ENCODE data around the gene PLEKHA7.
A peak's percentile ranks its signal among the peaks of the same experiment; 100 is the strongest.

PLEKHA7 gene

GRCh38 chr11:16958833-16959232, 55.4 kb downstream of the PLEKHA7 start:
- DNase-seq (ENCODE audit: low read depth): no peak
- H3K4me3 ChIP-seq (ENCODE audit: low read length): no peak overlapping the region
- TF ChIP-seq CTCF (conservative IDR thresholded peaks at IDR 0.05; ENCODE audit: low read length): no peak

DNA sequence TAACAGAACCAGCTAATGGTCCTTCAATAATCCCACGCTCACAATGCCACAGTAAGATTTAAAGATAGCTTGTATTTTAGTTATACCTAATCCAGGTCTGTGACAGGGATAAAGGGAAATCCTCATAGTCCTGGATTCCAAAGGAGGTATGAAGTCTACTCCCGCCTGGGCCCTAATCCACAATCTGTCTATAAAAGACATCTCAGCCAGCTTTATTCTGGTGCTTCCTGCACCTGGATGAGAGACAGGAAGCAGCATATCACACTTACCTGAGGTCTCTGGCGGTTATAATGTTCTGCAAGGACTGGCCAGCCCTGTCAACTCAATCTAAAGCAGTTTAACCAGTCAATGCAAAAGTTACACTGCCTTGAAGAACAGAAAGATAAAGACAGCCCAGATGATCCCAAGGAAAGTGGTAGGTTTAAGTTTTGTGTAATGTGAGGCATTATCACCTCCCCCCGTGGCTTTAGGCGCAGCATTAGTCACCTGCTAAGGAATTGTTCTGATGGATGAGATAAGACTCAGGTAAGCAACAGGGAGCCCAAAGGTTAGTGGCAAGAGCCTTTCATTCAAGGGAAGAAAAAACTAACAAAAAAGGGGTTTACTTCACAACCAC, 57.6 kb downstream of the PLEKHA7 start:
- DNase-seq (ENCODE audit: low read depth): no peak
- no peak overlapping the region for H3K4me3 ChIP-seq (ENCODE audit: low read length)
- TF ChIP-seq CTCF (conservative IDR thresholded peaks at IDR 0.05; ENCODE audit: low read length): no peak

DNA sequence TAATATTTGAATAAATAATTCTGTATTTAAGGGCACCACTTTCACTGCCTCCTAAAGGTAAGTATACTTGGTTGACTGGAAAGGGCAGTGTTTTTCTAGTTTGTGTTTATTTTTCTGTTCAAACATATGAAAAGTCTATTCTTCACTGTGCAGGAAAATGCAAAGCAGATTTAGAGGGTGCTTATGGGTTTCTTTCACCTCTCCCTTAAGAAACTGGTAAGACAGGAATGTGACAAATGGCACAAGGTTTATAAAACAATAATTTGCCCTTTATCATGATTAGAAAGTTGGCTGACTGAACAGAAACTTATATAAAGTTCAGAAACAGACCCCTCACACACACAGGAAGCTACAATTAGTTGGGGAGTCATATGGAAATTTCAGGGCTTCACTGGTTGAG, 60.6 kb downstream of the PLEKHA7 start:
- TF ChIP-seq CTCF (conservative IDR thresholded peaks at IDR 0.05; ENCODE audit: low read length): no peak

DNA sequence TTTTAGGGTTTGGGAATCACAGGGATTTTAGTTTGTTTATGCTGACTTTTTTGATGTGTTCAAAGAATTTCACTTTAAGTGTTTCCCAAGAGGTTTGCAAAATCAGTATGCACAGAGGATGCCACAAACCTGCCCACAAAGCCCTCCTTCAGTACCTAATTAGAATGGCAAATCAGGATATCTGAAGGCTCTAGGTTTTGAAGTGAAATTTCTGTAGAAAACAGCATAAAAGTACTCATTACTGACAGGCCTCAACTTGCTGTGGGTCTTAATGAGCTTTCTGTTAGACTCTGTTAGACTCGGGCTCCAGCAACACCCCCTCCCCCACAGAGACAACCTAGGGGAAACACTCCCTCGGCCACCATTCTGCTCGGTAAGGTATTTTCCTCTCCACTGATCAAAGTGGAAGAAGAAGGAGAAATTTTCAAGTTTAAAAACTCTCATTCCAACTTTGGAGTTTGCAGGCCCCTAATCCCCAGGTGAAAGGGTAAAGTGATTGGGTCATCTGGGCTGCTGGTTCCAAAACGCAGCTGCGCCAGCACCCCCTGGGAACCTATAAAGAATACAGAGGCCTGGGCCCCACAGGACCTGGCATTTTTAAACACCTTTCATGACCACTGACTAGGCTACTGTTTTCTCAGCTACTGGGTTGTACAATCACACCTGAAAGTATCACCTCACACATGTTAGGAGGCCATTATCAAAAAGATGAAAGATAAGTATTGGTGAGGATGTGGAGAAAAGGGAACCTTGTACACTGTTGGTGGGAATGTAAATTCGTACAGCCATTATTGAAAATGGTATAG, 67.5 kb downstream of the PLEKHA7 start:
- no peak for TF ChIP-seq CTCF (conservative IDR thresholded peaks at IDR 0.05; ENCODE audit: low read length)
- H3K4me3 ChIP-seq (ENCODE audit: low read length): no peak overlapping the region
- no peak for DNase-seq (ENCODE audit: low read depth)

More for the DNA sequence above, 60.6 kb downstream of the PLEKHA7 start:
- H3K4me3 ChIP-seq (ENCODE audit: low read length): no peak overlapping the region
- no peak for DNase-seq (ENCODE audit: low read depth)

DNA sequence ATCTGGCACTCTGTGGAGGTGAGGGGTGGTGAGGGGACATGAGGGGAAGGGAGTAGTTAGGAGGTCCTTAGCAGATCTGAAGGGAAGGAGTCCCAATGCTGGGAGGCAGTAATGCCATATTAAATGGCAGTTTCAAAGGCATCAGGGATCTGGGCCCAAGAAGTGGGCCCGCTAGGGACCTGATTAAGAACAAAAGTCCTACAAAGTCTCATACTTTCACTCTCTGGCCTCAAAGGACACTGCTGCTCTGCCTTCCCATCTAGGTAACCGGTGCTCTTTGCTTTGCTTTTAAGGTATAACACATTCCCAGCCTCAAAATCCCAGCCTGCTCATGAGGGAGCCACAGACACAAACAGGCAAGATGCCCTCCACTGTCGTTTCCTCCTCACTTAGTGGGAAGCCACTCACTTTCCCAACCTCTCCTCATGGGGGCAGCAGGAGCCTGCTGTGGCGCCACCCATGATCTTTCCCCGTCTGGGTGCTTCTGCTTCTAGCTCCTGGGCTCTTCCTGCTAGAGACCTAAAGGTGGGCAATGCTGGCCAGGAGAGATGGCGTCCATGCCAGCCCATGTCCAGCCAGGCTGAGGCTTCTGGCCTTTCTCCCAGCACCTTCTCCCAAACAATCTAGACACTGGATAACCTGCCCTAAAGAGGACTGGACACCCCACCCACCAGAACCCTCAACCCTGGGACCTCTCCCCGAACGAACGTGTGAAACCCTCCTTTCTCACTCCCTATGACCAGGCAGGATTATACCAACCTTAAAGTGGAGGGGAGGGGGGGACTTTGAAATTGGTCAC, 68.3 kb downstream of the PLEKHA7 start:
- peak; percentile 62 for TF ChIP-seq CTCF (conservative IDR thresholded peaks at IDR 0.05; ENCODE audit: low read length)
- H3K4me3 ChIP-seq (ENCODE audit: low read length): no peak overlapping the region
- peak; percentile 38 for DNase-seq (ENCODE audit: low read depth)

DNA sequence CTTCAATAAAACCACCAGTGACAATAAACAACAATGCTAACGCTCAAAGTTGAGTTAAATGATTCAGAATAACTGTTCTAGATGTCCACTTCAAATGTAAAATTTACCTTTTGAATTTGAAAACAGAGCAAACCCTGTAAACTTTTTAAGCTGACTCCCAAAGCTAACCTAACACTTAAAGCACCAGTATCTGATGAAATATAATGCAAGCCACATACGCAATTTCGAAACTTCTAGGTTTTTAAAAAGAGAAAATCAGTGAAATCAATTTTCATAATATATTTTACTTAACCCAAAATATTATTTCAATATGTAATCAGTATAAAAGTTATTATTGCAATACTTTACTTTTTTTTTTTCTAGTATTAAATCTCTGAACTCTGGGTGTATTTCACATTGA, 71.3 kb downstream of the PLEKHA7 start:
- no peak overlapping the region for H3K4me3 ChIP-seq (ENCODE audit: low read length)
- DNase-seq (ENCODE audit: low read depth): no peak
- TF ChIP-seq CTCF (conservative IDR thresholded peaks at IDR 0.05; ENCODE audit: low read length): no peak

Data from AG10803 (cell line).